KMS-11 (cell line): Measurements from ENCODE around the gene GPHN.

Source experiments
- H2AFZ ChIP-seq: fragments of 200-600 bp; sonication (generic); 2 replicates; pipeline ENCODE4 v1.6.1; 2016; ENCODE audit warnings: antibody characterized with exemption, mixed run types, low read depth
- H3K27ac ChIP-seq: fragments of 200-600 bp; sonication (generic); 2 replicates; pipeline ENCODE4 v1.6.1; 2016; ENCODE audit warnings: mild to moderate bottlenecking, mixed run types
- H3K27me3 ChIP-seq: fragments of 200-600 bp; sonication (generic); 2 replicates; pipeline ENCODE4 v1.6.1; 2017; ENCODE audit warnings: mild to moderate bottlenecking, low read depth, mixed run types, moderate library complexity; ENCODE audit not compliant: insufficient read depth
- H3K36me3 ChIP-seq: fragments of 200-600 bp; sonication (generic); 2 replicates; pipeline ENCODE4 v1.6.1; 2017; ENCODE audit warnings: mild to moderate bottlenecking, mixed run types; ENCODE audit not compliant: insufficient read depth
- H3K4me1 ChIP-seq: fragments of 200-600 bp; sonication (generic); 2 replicates; pipeline ENCODE4 v1.6.1; 2016; ENCODE audit warnings: mild to moderate bottlenecking, low read depth, mixed run types; ENCODE audit not compliant: poor library complexity, severe bottlenecking
- H3K4me2 ChIP-seq: fragments of 200-600 bp; sonication (generic); 2 replicates; pipeline ENCODE4 v1.7.0; 2016; ENCODE audit warnings: mild to moderate bottlenecking, mixed run types
- H3K4me3 ChIP-seq: fragments of 200-600 bp; sonication (generic); IDR thresholded peaks from 2 replicates; pipeline ENCODE4 v1.6.1; 2017; ENCODE audit warnings: low read depth, low read length, mixed read lengths; ENCODE audit not compliant: insufficient read depth
- H3K79me2 ChIP-seq: fragments of 200-600 bp; sonication (generic); 2 replicates; pipeline ENCODE4 v1.6.1; 2016; ENCODE audit warnings: low read depth, mixed run types; ENCODE audit not compliant: insufficient read depth
- H3K9ac ChIP-seq: fragments of 200-600 bp; sonication (generic); 2 replicates; pipeline ENCODE4 v1.6.1; 2016; ENCODE audit warnings: mild to moderate bottlenecking, mixed run types
- H4K20me1 ChIP-seq: fragments of 200-600 bp; sonication (generic); 2 replicates; pipeline ENCODE4 v1.6.1; 2016; ENCODE audit warnings: mild to moderate bottlenecking, mixed run types; ENCODE audit not compliant: insufficient read depth
- TF ChIP-seq, protein P1 (sequence below): fragments of 200-600 bp; sonication (generic); conservative IDR thresholded peaks from 2 replicates; pipeline ENCODE4 v1.6.1; 2017; ENCODE audit warnings: low read depth, mild to moderate bottlenecking, antibody characterized with exemption, low read length, moderate library complexity, mixed read lengths

Gene GPHN

DNA sequence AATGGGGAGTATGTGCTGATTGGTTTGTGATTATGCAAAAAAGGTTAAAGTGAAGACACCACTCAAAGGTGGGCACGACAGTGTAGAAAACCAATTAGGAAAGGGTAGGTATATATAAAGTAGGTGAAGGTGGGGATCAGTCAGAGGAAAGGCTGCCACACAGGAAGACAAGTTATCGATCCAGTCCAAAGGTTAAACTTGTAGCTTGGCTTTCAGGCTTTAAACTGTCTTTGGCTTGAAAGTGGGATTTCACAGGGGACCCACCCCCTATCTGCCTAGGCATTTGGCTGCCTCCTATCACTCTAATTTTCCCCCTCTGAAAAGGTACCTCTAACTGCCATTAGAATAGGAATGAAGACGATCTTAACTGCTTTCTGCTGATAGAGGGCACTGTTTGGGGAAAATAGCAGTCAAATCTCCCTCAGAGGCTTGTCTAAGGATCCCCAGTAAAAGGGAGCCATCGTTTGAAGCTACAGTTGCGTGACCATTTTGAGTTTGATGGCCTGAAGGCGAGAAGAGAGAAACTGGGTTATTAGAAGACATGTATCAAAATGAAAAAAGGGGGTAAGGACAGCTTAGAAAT is 250.2 kb downstream of the GPHN start:
- H3K9ac ChIP-seq, result no peak overlapping the region
- H3K4me3 ChIP-seq, result no peak overlapping the region
- no peaks in the 10 kb centered on the region for H3K79me2 ChIP-seq
- H3K36me3 ChIP-seq, result no peaks in the 10 kb centered on the region
- H3K27ac ChIP-seq, result no peak overlapping the region
- no peaks in the 10 kb centered on the region for H3K4me1 ChIP-seq
- no peaks in the 10 kb centered on the region for H3K27me3 ChIP-seq
- TF ChIP-seq, protein P1, sequence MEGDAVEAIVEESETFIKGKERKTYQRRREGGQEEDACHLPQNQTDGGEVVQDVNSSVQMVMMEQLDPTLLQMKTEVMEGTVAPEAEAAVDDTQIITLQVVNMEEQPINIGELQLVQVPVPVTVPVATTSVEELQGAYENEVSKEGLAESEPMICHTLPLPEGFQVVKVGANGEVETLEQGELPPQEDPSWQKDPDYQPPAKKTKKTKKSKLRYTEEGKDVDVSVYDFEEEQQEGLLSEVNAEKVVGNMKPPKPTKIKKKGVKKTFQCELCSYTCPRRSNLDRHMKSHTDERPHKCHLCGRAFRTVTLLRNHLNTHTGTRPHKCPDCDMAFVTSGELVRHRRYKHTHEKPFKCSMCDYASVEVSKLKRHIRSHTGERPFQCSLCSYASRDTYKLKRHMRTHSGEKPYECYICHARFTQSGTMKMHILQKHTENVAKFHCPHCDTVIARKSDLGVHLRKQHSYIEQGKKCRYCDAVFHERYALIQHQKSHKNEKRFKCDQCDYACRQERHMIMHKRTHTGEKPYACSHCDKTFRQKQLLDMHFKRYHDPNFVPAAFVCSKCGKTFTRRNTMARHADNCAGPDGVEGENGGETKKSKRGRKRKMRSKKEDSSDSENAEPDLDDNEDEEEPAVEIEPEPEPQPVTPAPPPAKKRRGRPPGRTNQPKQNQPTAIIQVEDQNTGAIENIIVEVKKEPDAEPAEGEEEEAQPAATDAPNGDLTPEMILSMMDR, result no peak
- no peak overlapping the region for H2AFZ ChIP-seq
- no peaks in the 10 kb centered on the region for H4K20me1 ChIP-seq
- H3K4me2 ChIP-seq, result no peak overlapping the region

DNA sequence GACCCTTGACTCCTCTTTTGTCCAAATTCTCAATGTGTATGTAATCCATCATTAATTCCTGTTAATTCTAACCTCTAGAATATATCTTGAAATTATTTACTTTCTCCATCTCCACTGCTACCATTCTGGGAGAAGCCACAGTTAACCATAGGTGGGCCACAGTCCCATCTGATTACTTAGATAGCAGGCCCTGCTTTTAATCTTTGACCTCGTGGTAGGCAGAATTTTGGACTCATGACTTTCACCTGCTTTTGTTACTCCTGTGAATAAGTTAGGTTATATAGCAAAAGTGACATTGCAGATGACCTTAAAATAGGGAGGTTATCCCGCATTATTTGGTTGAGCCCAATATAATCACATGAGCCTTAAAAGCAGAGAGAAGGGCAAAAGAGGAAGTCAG is 264.2 kb downstream of the GPHN start:
- Histone ChIP-seq H3K27ac (no peak overlapping the region), H3K79me2 (no peaks in the 10 kb centered on the region), H3K36me3 (no peaks in the 10 kb centered on the region), H2AFZ (no peak overlapping the region), H3K4me2 (no peak overlapping the region), H3K4me3 (no peak overlapping the region), H3K9ac (no peak overlapping the region), H4K20me1 (no peaks in the 10 kb centered on the region), H3K27me3 (no peaks in the 10 kb centered on the region), H3K4me1 (no peaks in the 10 kb centered on the region)
- TF ChIP-seq, protein P1, result no peak

DNA sequence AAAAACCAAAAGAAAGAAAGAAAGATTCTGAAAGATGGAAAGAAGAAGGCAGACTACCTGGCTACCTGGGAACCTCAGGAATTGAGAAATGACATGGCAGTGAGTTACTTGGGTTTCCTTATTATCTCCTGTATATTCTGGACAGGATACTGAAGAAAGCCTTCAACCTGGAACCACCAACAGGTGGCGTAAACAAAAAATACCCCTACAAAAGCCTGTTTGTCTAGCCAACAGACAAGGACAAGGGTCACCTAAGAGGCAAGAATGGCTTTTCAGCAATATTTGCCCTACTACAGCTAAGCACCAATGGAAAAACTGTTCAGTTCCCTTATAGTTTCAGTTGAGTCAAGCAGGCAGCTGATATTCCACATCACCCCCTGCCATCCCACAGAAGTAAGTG is 274.9 kb downstream of the GPHN start:
- no peaks in the 10 kb centered on the region for H3K36me3 ChIP-seq
- H3K4me1 ChIP-seq, result no peaks in the 10 kb centered on the region
- TF ChIP-seq, protein P1, result no peak
- H3K9ac ChIP-seq, result no peak overlapping the region
- no peaks in the 10 kb centered on the region for H4K20me1 ChIP-seq
- no peak overlapping the region for H2AFZ ChIP-seq
- no peak overlapping the region for H3K4me3 ChIP-seq
- H3K79me2 ChIP-seq, result no peaks in the 10 kb centered on the region
- H3K27ac ChIP-seq, result no peak overlapping the region
- no peak overlapping the region for H3K4me2 ChIP-seq
- H3K27me3 ChIP-seq, result no peaks in the 10 kb centered on the region

DNA sequence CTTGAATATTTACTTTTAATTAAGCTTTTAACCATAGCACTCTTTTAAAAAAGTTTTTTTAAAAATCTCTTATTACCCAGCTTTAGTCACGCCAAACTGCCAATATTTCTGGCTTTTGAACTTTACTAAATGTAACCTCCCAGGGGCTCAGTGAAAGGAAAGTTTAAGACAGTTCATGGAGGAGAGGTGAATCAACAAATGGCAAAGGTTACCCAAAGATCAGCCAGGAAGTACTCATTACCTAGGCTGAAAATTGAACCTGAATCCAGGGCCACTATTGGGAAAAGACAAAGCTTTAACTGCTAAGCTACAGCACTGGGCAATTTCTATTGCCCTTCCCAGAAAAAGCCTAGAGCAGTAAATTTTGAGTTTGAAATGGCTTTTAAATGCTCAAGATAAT is 282.2 kb downstream of the GPHN start:
- no peaks in the 10 kb centered on the region for H4K20me1 ChIP-seq

More for the DNA sequence above, 282.2 kb downstream of the GPHN start:
- Histone ChIP-seq H3K4me2 (no peak overlapping the region), H3K27me3 (no peaks in the 10 kb centered on the region), H3K36me3 (no peaks in the 10 kb centered on the region), H2AFZ (no peak overlapping the region), H3K79me2 (no peaks in the 10 kb centered on the region), H3K4me3 (no peak overlapping the region), H3K27ac (no peak overlapping the region), H3K4me1 (no peaks in the 10 kb centered on the region), H3K9ac (no peak overlapping the region)
- TF ChIP-seq, protein P1, result no peak
